IMR-90 (cell line): ENCODE data around the gene AK2.

Experiments
- TF ChIP-seq, protein P1 (sequence below): conservative IDR thresholded peaks from 2 replicates; pipeline ENCODE4 v1.5.1; 2012; ENCODE audit warnings: mild to moderate bottlenecking, low read depth, low read length, improper control_type of control experiment
- TF ChIP-seq, protein P2 (sequence below): fragments of 150-350 bp; IDR thresholded peaks from 2 replicates; pipeline ENCODE4 v1.6.1; 2017; ENCODE audit warnings: mild to moderate bottlenecking, antibody characterized with exemption, low read length, low read depth

DNA sequence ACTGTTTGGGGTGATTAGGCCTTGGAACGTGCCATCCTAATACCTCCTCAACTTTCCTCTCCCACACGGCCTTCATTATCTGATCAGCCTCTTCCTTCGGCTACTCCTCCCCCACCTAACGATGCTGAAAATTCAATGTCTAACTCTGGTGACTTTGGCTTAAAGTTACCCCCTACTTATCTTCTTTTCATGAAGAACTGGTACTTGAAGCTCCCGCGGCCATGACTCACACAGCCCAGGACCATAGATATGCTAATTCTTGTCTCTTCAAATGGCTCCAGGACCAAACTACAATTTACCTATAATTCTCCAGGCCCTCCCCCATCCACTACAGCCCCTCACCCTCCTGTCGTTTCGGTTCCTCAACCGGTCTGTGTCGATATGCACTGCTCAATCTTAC is 28.6 kb upstream of the AK2 start:
- TF ChIP-seq, protein P1, sequence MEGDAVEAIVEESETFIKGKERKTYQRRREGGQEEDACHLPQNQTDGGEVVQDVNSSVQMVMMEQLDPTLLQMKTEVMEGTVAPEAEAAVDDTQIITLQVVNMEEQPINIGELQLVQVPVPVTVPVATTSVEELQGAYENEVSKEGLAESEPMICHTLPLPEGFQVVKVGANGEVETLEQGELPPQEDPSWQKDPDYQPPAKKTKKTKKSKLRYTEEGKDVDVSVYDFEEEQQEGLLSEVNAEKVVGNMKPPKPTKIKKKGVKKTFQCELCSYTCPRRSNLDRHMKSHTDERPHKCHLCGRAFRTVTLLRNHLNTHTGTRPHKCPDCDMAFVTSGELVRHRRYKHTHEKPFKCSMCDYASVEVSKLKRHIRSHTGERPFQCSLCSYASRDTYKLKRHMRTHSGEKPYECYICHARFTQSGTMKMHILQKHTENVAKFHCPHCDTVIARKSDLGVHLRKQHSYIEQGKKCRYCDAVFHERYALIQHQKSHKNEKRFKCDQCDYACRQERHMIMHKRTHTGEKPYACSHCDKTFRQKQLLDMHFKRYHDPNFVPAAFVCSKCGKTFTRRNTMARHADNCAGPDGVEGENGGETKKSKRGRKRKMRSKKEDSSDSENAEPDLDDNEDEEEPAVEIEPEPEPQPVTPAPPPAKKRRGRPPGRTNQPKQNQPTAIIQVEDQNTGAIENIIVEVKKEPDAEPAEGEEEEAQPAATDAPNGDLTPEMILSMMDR, result no peak
- TF ChIP-seq, protein P2, sequence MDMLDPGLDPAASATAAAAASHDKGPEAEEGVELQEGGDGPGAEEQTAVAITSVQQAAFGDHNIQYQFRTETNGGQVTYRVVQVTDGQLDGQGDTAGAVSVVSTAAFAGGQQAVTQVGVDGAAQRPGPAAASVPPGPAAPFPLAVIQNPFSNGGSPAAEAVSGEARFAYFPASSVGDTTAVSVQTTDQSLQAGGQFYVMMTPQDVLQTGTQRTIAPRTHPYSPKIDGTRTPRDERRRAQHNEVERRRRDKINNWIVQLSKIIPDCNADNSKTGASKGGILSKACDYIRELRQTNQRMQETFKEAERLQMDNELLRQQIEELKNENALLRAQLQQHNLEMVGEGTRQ, result no peak
